HEK293 (cell line): ENCODE measurements around the gene CLDND1.

Source experiments
- ZBTB7A ChIP-seq: fragments of 450-650 bp; formaldehyde crosslinking; IDR thresholded peaks from 2 replicates; pipeline ENCODE4 v1.5.1; 2016; ENCODE audit warnings: low read depth, missing biosample characterization, missing genetic modification characterization
- ZNF138 ChIP-seq: fragments of 450-650 bp; formaldehyde crosslinking; IDR thresholded peaks from 2 replicates; pipeline ENCODE4 v1.5.1; 2016; ENCODE audit warnings: missing biosample characterization, missing genetic modification characterization, borderline replicate concordance
- ZNF558 ChIP-seq: fragments of 450-650 bp; formaldehyde crosslinking; IDR thresholded peaks from 2 replicates; pipeline ENCODE4 v1.5.1; 2016; ENCODE audit warnings: missing biosample characterization, missing genetic modification characterization
- TF ChIP-seq, protein P1 (sequence below): fragments of 450-650 bp; formaldehyde crosslinking; IDR thresholded peaks from 2 replicates; pipeline ENCODE4 v1.5.1; 2016; ENCODE audit warnings: missing biosample characterization, missing genetic modification characterization
- TF ChIP-seq, protein P2 (sequence below): fragments of 450-650 bp; formaldehyde crosslinking; IDR thresholded peaks from 2 replicates; pipeline ENCODE4 v1.5.1; 2016; ENCODE audit warnings: missing biosample characterization, missing genetic modification characterization

DNA sequence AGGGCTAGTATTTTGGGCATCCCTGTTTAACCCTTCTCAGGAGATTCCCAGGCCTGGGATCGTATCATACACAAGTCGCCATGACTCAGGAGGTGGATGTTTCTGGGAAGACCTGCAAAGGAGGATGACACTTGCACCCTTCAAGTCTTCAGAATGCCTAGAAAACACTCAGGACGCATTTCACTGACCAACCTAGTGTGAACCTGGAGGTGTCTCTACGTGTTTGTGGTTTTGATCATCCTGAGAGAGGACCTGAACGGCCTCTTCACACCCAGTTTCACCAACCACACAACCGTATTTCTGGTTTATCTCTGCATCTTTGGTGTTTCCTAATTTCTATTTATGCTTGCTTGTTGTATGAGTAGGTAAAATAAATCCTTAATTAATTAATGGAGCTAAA, 2.8 kb upstream of the CLDND1 start:
- TF ChIP-seq, protein P1, sequence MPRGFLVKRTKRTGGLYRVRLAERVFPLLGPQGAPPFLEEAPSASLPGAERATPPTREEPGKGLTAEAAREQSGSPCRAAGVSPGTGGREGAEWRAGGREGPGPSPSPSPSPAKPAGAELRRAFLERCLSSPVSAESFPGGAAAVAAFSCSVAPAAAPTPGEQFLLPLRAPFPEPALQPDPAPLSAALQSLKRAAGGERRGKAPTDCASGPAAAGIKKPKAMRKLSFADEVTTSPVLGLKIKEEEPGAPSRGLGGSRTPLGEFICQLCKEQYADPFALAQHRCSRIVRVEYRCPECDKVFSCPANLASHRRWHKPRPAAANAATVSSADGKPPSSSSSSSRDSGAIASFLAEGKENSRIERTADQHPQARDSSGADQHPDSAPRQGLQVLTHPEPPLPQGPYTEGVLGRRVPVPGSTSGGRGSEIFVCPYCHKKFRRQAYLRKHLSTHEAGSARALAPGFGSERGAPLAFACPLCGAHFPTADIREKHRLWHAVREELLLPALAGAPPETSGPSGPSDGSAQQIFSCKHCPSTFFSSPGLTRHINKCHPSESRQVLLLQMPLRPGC: no peak
- TF ChIP-seq ZBTB7A (tag by site-specific recombination): no peak
- no peak for TF ChIP-seq ZNF558 (tag by site-specific recombination)
- TF ChIP-seq, protein P2, sequence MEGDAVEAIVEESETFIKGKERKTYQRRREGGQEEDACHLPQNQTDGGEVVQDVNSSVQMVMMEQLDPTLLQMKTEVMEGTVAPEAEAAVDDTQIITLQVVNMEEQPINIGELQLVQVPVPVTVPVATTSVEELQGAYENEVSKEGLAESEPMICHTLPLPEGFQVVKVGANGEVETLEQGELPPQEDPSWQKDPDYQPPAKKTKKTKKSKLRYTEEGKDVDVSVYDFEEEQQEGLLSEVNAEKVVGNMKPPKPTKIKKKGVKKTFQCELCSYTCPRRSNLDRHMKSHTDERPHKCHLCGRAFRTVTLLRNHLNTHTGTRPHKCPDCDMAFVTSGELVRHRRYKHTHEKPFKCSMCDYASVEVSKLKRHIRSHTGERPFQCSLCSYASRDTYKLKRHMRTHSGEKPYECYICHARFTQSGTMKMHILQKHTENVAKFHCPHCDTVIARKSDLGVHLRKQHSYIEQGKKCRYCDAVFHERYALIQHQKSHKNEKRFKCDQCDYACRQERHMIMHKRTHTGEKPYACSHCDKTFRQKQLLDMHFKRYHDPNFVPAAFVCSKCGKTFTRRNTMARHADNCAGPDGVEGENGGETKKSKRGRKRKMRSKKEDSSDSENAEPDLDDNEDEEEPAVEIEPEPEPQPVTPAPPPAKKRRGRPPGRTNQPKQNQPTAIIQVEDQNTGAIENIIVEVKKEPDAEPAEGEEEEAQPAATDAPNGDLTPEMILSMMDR: no peak
- no peak for TF ChIP-seq ZNF138 (tag by site-specific recombination)
